H1 (cell line): ENCODE data around the gene SEL1L. TPM values are rescaled to one million over a fixed set of nuclear protein-coding genes. Genes with fewer than 3 reads are reported as not detected.

Experiments used
- BRCA1 ChIP-seq: IDR thresholded peaks from 2 replicates; pipeline ENCODE4 v1.6.1; 2012; ENCODE audit warnings: low read depth, low read length, improper control_type of control experiment
- CTCF ChIP-seq, 3 experiments: IDR thresholded peaks; 1 replicate in 2 of 3; 2 replicates in 1 of 3; pipeline versions ENCODE4 v1.5.1 to v1.6.1; 2011; ENCODE audit warnings: low read length in 3 of 3, mild to moderate bottlenecking in 3 of 3, inconsistent platforms in 2 of 3, low read depth in 1 of 3, moderate library complexity in 1 of 3; ENCODE audit not compliant: insufficient read depth in 1 of 3; ENCODE audit errors: control extremely low read depth in 1 of 3
- SIX5 ChIP-seq: IDR thresholded peaks from 2 replicates; pipeline ENCODE4 v1.6.1; 2011; ENCODE audit warnings: mild to moderate bottlenecking, low read depth, low read length
- polyA plus RNA-seq, 7 experiments: library from polyadenylated mRNA; depleted of rRNA in 3 of 7; stranded (reverse) in 5 of 7; unstranded in 2 of 7; fragments of >200 nt in 5 of 7; fragments of 200-250 nt in 2 of 7; gene quantifications; 1 replicate in 5 of 7; 2 replicates in 1 of 7; 4 replicates in 1 of 7; pipeline versions ENCODE4 v1.2.1 to v1.2.3, GENCODE V29; 2011 to 2013; ENCODE audit warnings: missing spikeins in 2 of 7, mixed read lengths in 2 of 7
- total RNA-seq: library from RNA; stranded (reverse); fragmentation: NEBNext Ultra II Directional; extraction: Animal tissue kit (Norgen Biotek cat#: 25700); gene quantifications from 2 replicates; pipeline ENCODE4 v1.2.1, GENCODE V29; 2021

The SEL1L gene
- total and polyA plus RNA-seq, 2 of the 8 experiments (the other 6 are each of a cell fraction or from before 2014, with no cell fraction given), result 4.3 to 34.9 TPM

GRCh38 chr14:81423504-81423903, 110.1 kb downstream of the SEL1L start (continued):
- TF ChIP-seq CTCF (IDR thresholded peaks at IDR 0.05; ENCODE audit: control extremely low read depth in 1 of 3, insufficient read depth in 1 of 3, low read depth in 1 of 3, low read length in 3 of 3) (no peak), BRCA1 (no peak), SIX5 (no peak)

Other genes starting within 250 kb of the SEL1L start
- 50.0 TPM in 2 replicates for gene STON2, start 133.5 kb downstream of the SEL1L start, total RNA-seq
- 8.2 and 8.9 TPM in 2 replicates for gene STON2, start 133.5 kb downstream of the SEL1L start, polyA plus RNA-seq (2011; rRNA removed)